Adipose tissue (tissue), 3 donors: ENCODE measurements around the gene GSTK1. TPM values are rescaled to one million over a fixed set of nuclear protein-coding genes. Genes with fewer than 3 reads are reported as not detected.
"Not testable (repeated sequence)": the region's sequence is repeated elsewhere in the genome, so short reads cannot be mapped to it uniquely, and the experiment has no call there.

Experiments used
- H3K27ac ChIP-seq: one replicate; pipeline ENCODE4 v1.5.1; 2013; ENCODE audit warnings: low read depth, low read length
- WGBS, 3 donors: extraction: QIAGEN DNeasy Blood & Tissue Kit; methylation state at CpG; one replicate each; pipeline ENCODE4 v1.1.7; 2013; 5-methylcytosine and 5-hydroxymethylcytosine counted together
- polyA plus RNA-seq, 3 donors: library from polyadenylated mRNA; stranded (reverse); fragments of 200-250 nt; gene quantifications; one replicate each; pipeline ENCODE4 v1.2.3, GENCODE V29; 2013
- donor health status: healthy with polysubstance abuse.
- donor health status: Bipolar disorder and iron deficiency.
- donor health status: healthy.

The GSTK1 gene
- polyA plus RNA-seq, 3 donors: 89.9 to 213 (median 147) TPM

- WGBS, 3 donors: 67 to 80% (median 70%) methylated on average over 17 of the region's 17 CpGs
- no peak overlapping the region for H3K27ac ChIP-seq
These were observed 24.2 kb downstream of the GSTK1 start for GRCh38 chr7:143287339-143287934.

GRCh38 chr7:143287935-143288826, 24.9 kb downstream of the GSTK1 start, which contains the start of gene CASP2:
TSS of gene CASP2 (plus strand) at chr7:143288351. CDS start at chr7:143288456, 105 bp downstream.
- WGBS, 3 donors: 2 to 3% (median 3%) methylated on average over 75 to 84 of the region's 84 CpGs

GRCh38 chr7:143288836-143289235, 25.6 kb downstream of the GSTK1 start:
- no peak overlapping the region for H3K27ac ChIP-seq
- 1 to 2% (median 2%) methylated on average over 11 of the region's 11 CpGs for WGBS, 3 donors

More at GRCh38 chr7:143287935-143288826, 24.9 kb downstream of the GSTK1 start, which contains the start of gene CASP2:
- no peak within 1 kb of the TSS for H3K27ac ChIP-seq

- no peak overlapping the region for H3K27ac ChIP-seq
- 18 to 39% (median 27%) methylated on average over 6 of the region's 6 CpGs for WGBS, 3 donors
These were observed 26.2 kb downstream of the GSTK1 start for GRCh38 chr7:143289421-143289820.

GRCh38 chr7:143289888-143290287, 26.6 kb downstream of the GSTK1 start:
- 55 to 69% (median 56%) methylated on average over 4 of the region's 4 CpGs for WGBS, 3 donors
- not testable (repeated sequence) for H3K27ac ChIP-seq

GRCh38 chr7:143290293-143290692, 27.1 kb downstream of the GSTK1 start:
- WGBS, 3 donors: 70 to 86% (median 78%) methylated on average over 4 of the region's 4 CpGs
- H3K27ac ChIP-seq: no peak overlapping the region

- no peak overlapping the region for H3K27ac ChIP-seq
- WGBS, 3 donors: 93 to 94% (median 93%) methylated on average over 5 of the region's 5 CpGs
These were observed 29.6 kb downstream of the GSTK1 start for GRCh38 chr7:143292876-143293275.

- no peak overlapping the region for H3K27ac ChIP-seq
These were observed 32.6 kb downstream of the GSTK1 start for GRCh38 chr7:143295870-143296269.

- WGBS, 3 donors: 27 to 62% (median 35%) methylated on average over 2 of the region's 2 CpGs
- no peak overlapping the region for H3K27ac ChIP-seq
These were observed 33.4 kb downstream of the GSTK1 start for GRCh38 chr7:143296686-143297085.

- 83 to 90% (median 90%) methylated on average over 2 of the region's 2 CpGs for WGBS, 3 donors
- H3K27ac ChIP-seq: no peak overlapping the region
These were observed 36.1 kb downstream of the GSTK1 start for GRCh38 chr7:143299346-143299745.

GRCh38 chr7:143299840-143300239, 36.6 kb downstream of the GSTK1 start:
- no peak overlapping the region for H3K27ac ChIP-seq
- WGBS, 3 donors: 48 to 70% (median 70%) methylated on average over 8 of the region's 8 CpGs

GRCh38 chr7:143300959-143301935, 38.0 kb downstream of the GSTK1 start:
- 54 to 74% (median 58%) methylated on average over 8 of the region's 8 CpGs for WGBS, 3 donors
- no peak overlapping the region for H3K27ac ChIP-seq

GRCh38 chr7:143303733-143304132, 40.5 kb downstream of the GSTK1 start:
- H3K27ac ChIP-seq: no peak overlapping the region
- WGBS, 3 donors: 95 to 97% (median 95%) methylated on average over 10 of the region's 10 CpGs

GRCh38 chr7:143304938-143305337, 41.7 kb downstream of the GSTK1 start:
- WGBS, 3 donors: 86 to 90% (median 88%) methylated on average over 6 of the region's 6 CpGs
- no peak overlapping the region for H3K27ac ChIP-seq

GRCh38 chr7:143305423-143306070, 42.3 kb downstream of the GSTK1 start:
- H3K27ac ChIP-seq: no peak overlapping the region
- 33 to 67% (median 61%) methylated on average over 10 of the region's 10 CpGs for WGBS, 3 donors

GRCh38 chr7:143308632-143309031, 45.4 kb downstream of the GSTK1 start:
- 89 to 96% (median 94%) methylated on average over 2 of the region's 2 CpGs for WGBS, 3 donors
- no peak overlapping the region for H3K27ac ChIP-seq

- no peak overlapping the region for H3K27ac ChIP-seq
These were observed 50.9 kb downstream of the GSTK1 start for GRCh38 chr7:143314127-143314526.

GRCh38 chr7:143315776-143316175, 52.5 kb downstream of the GSTK1 start, which contains the start of gene CLCN1:
TSS of gene CLCN1 (plus strand) at chr7:143316111. CDS start at chr7:143316213, 102 bp downstream.
- 82 to 86% (median 86%) methylated on average over 5 of the region's 5 CpGs for WGBS, 3 donors
- H3K27ac ChIP-seq: no peak within 1 kb of the TSS
